Stomach (tissue), 9 donors: ENCODE measurements around the gene DCDC2. TPM values are rescaled to one million over a fixed set of nuclear protein-coding genes. Genes with fewer than 3 reads are reported as not detected.

Experiments used
- DNase-seq, 2 donors: peaks; one replicate each; pipeline versions ENCODE4 v3.0.0 to v3.0.0-alpha.2; 2013 to 2019
- H3K27ac ChIP-seq, 5 donors: fragments of 200-600 bp in 4 of 5; sonication (generic) in 4 of 5; one replicate each; pipeline ENCODE4 v1.5.1; 2013 to 2019; ENCODE audit warnings: mild to moderate bottlenecking in 1 of 5, moderate library complexity in 1 of 5
- H3K27me3 ChIP-seq, 3 donors: fragments of 200-600 bp; sonication (generic); one replicate each; pipeline ENCODE4 v1.5.1; 2017 to 2019; ENCODE audit warnings: mixed run types in 1 of 3
- H3K36me3 ChIP-seq, 4 donors: fragments of 200-600 bp; sonication (generic); 1 replicate in 3 of 4; 2 replicates in 1 of 4; pipeline ENCODE4 v1.5.1; 2016 to 2019
- H3K4me1 ChIP-seq, 4 donors: fragments of 200-600 bp; sonication (generic); one replicate each; pipeline ENCODE4 v1.5.1; 2016 to 2019
- H3K4me3 ChIP-seq, 4 donors: fragments of 200-600 bp; sonication (generic) in 3 of 4; one replicate each; pipeline ENCODE4 v1.5.1; 2016 to 2019; ENCODE audit warnings: mild to moderate bottlenecking in 1 of 4
- H3K9me3 ChIP-seq, 4 donors: fragments of 200-600 bp; sonication (generic); one replicate each; pipeline ENCODE4 v1.5.1; 2016 to 2019
- EP300 ChIP-seq: sonication (generic); formaldehyde crosslinking; IDR thresholded peaks from one replicate; pipeline ENCODE4 v1.6.1; 2017; ENCODE audit warnings: antibody characterized with exemption
- POLR2A ChIP-seq, 4 donors: fragments of 450-650 bp; IDR thresholded peaks; one replicate each; pipeline ENCODE4 v1.6.1; 2016; ENCODE audit warnings: antibody characterized with exemption in 4 of 4, control low read depth in 2 of 4, mild to moderate bottlenecking in 1 of 4, moderate library complexity in 1 of 4
- POLR2AphosphoS5 ChIP-seq, 3 donors: sonication (generic); formaldehyde crosslinking; IDR thresholded peaks; one replicate each; pipeline ENCODE4 v1.6.1; 2016; ENCODE audit warnings: antibody characterized with exemption in 3 of 3
- WGBS, 5 donors: extraction: QIAGEN DNeasy Blood & Tissue Kit in 3 of 5; methylation state at CpG; one replicate each; pipeline versions ENCODE4 v1.1.5 to v1.1.7; 2013 to 2018; 5-methylcytosine and 5-hydroxymethylcytosine counted together
- intact Hi-C: fragments of 100-400 bp; cut with DNase I; formaldehyde crosslinking; loops from one replicate; pipeline ENCODE4 v1.15.1; 2023; ENCODE audit warnings: low total_unique reads
- polyA plus RNA-seq, 3 donors: library from polyadenylated mRNA; stranded (reverse); fragments of 200-250 nt; gene quantifications; one replicate each; pipeline ENCODE4 v1.2.3, GENCODE V29; 2013
- total RNA-seq, 5 donors: library from RNA; depleted of rRNA; stranded (reverse); fragments of >200 nt; gene quantifications; one replicate each; pipeline versions ENCODE4 v1.1.0 to v1.2.3, GENCODE V29; 2014 to 2016
- TF ChIP-seq, protein P1 (sequence below), 7 experiments: fragments of 450-650 bp in 4 of 7; fragments of 200-600 bp in 3 of 7; sonication (generic) in 3 of 7; IDR thresholded peaks; one replicate each; pipeline ENCODE4 v1.5.1; 2016 to 2019; ENCODE audit warnings: antibody characterized with exemption in 7 of 7, control low read depth in 2 of 7, mild to moderate bottlenecking in 1 of 7
- donor health status: healthy with polysubstance abuse.
- donor health status: Bipolar disorder and iron deficiency.
- donor health status: healthy.

Gene DCDC2
- total and polyA plus RNA-seq, 8 donors = under 0.01 to 2.8 (median 1.4) TPM

DNA sequence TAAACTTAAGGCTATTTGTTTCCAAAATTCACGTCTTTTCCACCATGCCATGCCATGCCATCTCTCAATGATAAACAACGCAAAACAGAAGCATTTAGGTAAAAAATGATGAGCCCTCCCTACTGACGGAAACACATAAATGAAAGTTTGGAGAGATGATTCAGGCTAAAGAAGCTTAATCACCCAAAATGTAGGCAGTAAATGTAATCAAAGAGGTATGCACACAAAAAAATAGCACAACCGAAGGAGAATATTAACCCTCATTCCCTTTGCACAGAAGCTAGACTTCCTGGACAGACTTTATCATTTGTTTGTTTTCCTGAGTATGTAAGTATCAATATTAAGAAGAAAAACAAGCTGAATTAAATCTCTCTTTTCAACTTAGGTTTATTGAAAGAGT is 28.8 kb downstream of the DCDC2 start:
- Histone ChIP-seq H3K4me1 (no peaks in the 10 kb centered on the region), H3K36me3 (no peaks in the 10 kb centered on the region), H3K27ac (no peak overlapping the region), H3K9me3 (no peaks in the 10 kb centered on the region), H3K4me3 (no peak overlapping the region), H3K27me3 (no peaks in the 10 kb centered on the region)
- WGBS, 5 donors = 67 to 80% (median 75%) methylated on average over 4 of the region's 4 CpGs
- no peak for DNase-seq
- intact Hi-C loops = no loop called here
- TF ChIP-seq POLR2AphosphoS5 (IDR thresholded peaks at IDR 0.05) (no peak), POLR2A (IDR thresholded peaks at IDR 0.05) (no peak), EP300 (no peak)
- TF ChIP-seq, protein P1, sequence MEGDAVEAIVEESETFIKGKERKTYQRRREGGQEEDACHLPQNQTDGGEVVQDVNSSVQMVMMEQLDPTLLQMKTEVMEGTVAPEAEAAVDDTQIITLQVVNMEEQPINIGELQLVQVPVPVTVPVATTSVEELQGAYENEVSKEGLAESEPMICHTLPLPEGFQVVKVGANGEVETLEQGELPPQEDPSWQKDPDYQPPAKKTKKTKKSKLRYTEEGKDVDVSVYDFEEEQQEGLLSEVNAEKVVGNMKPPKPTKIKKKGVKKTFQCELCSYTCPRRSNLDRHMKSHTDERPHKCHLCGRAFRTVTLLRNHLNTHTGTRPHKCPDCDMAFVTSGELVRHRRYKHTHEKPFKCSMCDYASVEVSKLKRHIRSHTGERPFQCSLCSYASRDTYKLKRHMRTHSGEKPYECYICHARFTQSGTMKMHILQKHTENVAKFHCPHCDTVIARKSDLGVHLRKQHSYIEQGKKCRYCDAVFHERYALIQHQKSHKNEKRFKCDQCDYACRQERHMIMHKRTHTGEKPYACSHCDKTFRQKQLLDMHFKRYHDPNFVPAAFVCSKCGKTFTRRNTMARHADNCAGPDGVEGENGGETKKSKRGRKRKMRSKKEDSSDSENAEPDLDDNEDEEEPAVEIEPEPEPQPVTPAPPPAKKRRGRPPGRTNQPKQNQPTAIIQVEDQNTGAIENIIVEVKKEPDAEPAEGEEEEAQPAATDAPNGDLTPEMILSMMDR (IDR thresholded peaks at IDR 0.05) = no peak

DNA sequence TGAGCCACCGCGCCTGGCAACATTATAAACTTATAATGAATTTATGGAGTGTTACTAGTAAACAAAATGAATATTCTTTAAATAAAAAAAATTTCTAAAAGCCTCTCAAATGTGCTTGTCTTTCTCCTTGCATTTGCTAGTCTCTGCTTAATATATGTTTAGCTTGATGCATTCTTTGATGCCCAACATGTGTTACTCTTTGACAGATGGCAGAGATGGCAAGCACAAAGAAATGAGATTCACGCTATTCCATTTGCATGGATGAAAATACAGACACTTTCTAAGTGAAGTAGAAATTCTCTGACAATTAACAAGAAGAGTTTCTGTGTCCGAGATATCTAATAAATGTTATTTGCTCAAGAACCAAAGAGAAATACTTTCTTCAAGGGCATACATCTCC is 30.1 kb downstream of the DCDC2 start:
- intact Hi-C loops = no loop called here
- 85 to 93% (median 91%) methylated on average over 4 of the region's 4 CpGs for WGBS, 5 donors
- TF ChIP-seq, protein P1 (IDR thresholded peaks at IDR 0.05) = no peak
- TF ChIP-seq EP300 (no peak), POLR2A (IDR thresholded peaks at IDR 0.05) (no peak), POLR2AphosphoS5 (IDR thresholded peaks at IDR 0.05) (no peak)

DNA sequence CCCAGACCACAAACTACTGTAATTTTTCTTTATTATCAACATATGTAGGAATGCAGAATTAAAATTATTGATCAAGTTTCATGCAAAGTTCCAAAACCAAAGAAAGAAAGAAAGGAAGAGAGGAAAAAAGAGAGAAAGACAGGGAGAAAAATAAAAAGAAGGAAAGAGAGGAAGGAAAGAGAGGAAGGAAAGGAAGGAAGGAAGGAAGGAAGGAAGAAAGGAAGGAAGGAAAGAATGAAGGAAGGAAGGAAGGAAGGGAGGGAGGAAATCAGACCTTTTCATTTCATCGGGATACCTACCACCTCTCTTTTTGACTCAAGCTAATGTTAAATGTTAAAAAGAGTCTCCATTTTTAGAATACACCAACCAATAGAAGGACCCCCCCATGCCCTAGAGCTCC is 31.9 kb downstream of the DCDC2 start:
- DNase-seq = no peak
- H3K4me3 ChIP-seq = no peak overlapping the region
- H3K36me3 ChIP-seq = no peaks in the 10 kb centered on the region
- H3K4me1 ChIP-seq = no peaks in the 10 kb centered on the region
- intact Hi-C loops = no loop called here
- no peaks in the 10 kb centered on the region for H3K9me3 ChIP-seq
- 81 to 96% (median 84%) methylated on average over 1 of the region's 1 CpG for WGBS, 5 donors
- no peak for TF ChIP-seq POLR2AphosphoS5 (IDR thresholded peaks at IDR 0.05)
- no peak for TF ChIP-seq POLR2A (IDR thresholded peaks at IDR 0.05)
- TF ChIP-seq, protein P1 (IDR thresholded peaks at IDR 0.05) = no peak
- TF ChIP-seq EP300 = no peak
- H3K27ac ChIP-seq = no peak overlapping the region
- H3K27me3 ChIP-seq = no peaks in the 10 kb centered on the region

More for the DNA sequence above, 30.1 kb downstream of the DCDC2 start:
- Histone ChIP-seq H3K27ac (no peak overlapping the region), H3K36me3 (no peaks in the 10 kb centered on the region), H3K27me3 (no peaks in the 10 kb centered on the region), H3K9me3 (no peaks in the 10 kb centered on the region), H3K4me1 (no peaks in the 10 kb centered on the region), H3K4me3 (no peak overlapping the region)
- DNase-seq = no peak

DNA sequence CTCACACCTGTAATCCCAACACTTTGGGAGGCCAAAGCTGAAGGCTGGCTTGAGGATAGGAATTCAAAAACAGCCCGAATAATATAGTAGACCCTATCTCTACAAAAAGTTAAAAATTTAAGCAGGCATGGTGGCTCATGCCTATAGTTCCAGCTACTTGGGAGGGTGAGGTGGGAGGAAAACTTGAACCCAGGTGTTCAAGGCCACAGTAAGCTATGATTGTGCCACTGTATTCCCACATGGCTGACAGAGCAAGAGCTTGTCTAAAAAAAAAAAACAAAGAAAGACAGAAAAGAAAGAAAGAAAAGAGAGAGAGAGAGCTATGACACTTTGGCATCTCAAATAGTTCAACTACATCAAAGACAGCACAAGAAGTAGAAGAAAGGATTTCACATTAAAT is 33.2 kb downstream of the DCDC2 start:
- H3K4me3 ChIP-seq = no peak overlapping the region
- H3K9me3 ChIP-seq = no peaks in the 10 kb centered on the region
- no peaks in the 10 kb centered on the region for H3K4me1 ChIP-seq
- no peak for DNase-seq
- H3K36me3 ChIP-seq = no peaks in the 10 kb centered on the region
- no peaks in the 10 kb centered on the region for H3K27me3 ChIP-seq
- 77 to 92% (median 84%) methylated on average over 1 of the region's 1 CpG for WGBS, 5 donors
- TF ChIP-seq EP300 (no peak), POLR2AphosphoS5 (IDR thresholded peaks at IDR 0.05) (no peak), POLR2A (IDR thresholded peaks at IDR 0.05) (no peak)
- TF ChIP-seq, protein P1 (IDR thresholded peaks at IDR 0.05) = no peak
- intact Hi-C loops = no loop called here
- no peak overlapping the region for H3K27ac ChIP-seq
